ENCODE results near the gene CCDC158. TPM values are rescaled to one million over a fixed set of nuclear protein-coding genes. Genes with fewer than 3 reads are reported as not detected.

Gene CCDC158
- total RNA-seq, 1 donor from 2014 or later: not detected

GRCh38 chr4:76326515-76326914, 94.4 kb downstream of the CCDC158 start:
- TF ChIP-seq, protein P1, sequence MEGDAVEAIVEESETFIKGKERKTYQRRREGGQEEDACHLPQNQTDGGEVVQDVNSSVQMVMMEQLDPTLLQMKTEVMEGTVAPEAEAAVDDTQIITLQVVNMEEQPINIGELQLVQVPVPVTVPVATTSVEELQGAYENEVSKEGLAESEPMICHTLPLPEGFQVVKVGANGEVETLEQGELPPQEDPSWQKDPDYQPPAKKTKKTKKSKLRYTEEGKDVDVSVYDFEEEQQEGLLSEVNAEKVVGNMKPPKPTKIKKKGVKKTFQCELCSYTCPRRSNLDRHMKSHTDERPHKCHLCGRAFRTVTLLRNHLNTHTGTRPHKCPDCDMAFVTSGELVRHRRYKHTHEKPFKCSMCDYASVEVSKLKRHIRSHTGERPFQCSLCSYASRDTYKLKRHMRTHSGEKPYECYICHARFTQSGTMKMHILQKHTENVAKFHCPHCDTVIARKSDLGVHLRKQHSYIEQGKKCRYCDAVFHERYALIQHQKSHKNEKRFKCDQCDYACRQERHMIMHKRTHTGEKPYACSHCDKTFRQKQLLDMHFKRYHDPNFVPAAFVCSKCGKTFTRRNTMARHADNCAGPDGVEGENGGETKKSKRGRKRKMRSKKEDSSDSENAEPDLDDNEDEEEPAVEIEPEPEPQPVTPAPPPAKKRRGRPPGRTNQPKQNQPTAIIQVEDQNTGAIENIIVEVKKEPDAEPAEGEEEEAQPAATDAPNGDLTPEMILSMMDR (IDR thresholded peaks at IDR 0.05): no peak
- DNase-seq (ENCODE audit: low spot score): no peak
- H3K27ac Mint-ChIP-seq (ENCODE audit: unreplicated experiment): no peak overlapping the region
- peaks cover 12% of the 10 kb centered on the region for H3K36me3 Mint-ChIP-seq (ENCODE audit: low read depth)
- H3K4me1 Mint-ChIP-seq (ENCODE audit: low read depth): no peaks in the 10 kb centered on the region
- peaks cover 2% of the 10 kb centered on the region for H3K27me3 Mint-ChIP-seq (ENCODE audit: low read depth)
- no peak overlapping the region for H3K4me3 Mint-ChIP-seq (ENCODE audit: unreplicated experiment)
- H3K9me3 Mint-ChIP-seq (ENCODE audit: low read depth): peaks cover 33% of the 10 kb centered on the region

GRCh38 chr4:76325072-76325471, 95.9 kb downstream of the CCDC158 start:
- TF ChIP-seq, protein P1 (IDR thresholded peaks at IDR 0.05): no peak
- Mint-ChIP-seq H3K27ac (ENCODE audit: unreplicated experiment) (no peak overlapping the region), H3K27me3 (ENCODE audit: low read depth) (peaks cover 4% of the 10 kb centered on the region), H3K4me3 (ENCODE audit: unreplicated experiment) (no peak overlapping the region), H3K9me3 (ENCODE audit: low read depth) (peaks cover 45% of the 10 kb centered on the region), H3K4me1 (ENCODE audit: low read depth) (no peaks in the 10 kb centered on the region), H3K36me3 (ENCODE audit: low read depth) (peaks cover 17% of the 10 kb centered on the region)
- DNase-seq (ENCODE audit: low spot score): no peak

- no peak overlapping the region for H3K27ac Mint-ChIP-seq (ENCODE audit: unreplicated experiment)
- peaks cover 46% of the 10 kb centered on the region for H3K9me3 Mint-ChIP-seq (ENCODE audit: low read depth)
- no peaks in the 10 kb centered on the region for H3K4me1 Mint-ChIP-seq (ENCODE audit: low read depth)
- no peak for DNase-seq (ENCODE audit: low spot score)
- no peak overlapping the region for H3K4me3 Mint-ChIP-seq (ENCODE audit: unreplicated experiment)
- H3K27me3 Mint-ChIP-seq (ENCODE audit: low read depth): peaks cover 4% of the 10 kb centered on the region
- peaks cover 13% of the 10 kb centered on the region for H3K36me3 Mint-ChIP-seq (ENCODE audit: low read depth)
- TF ChIP-seq, protein P1 (IDR thresholded peaks at IDR 0.05): no peak
Observed at GRCh38 chr4:76322236-76322635, 98.7 kb downstream of the CCDC158 start.

DNA sequence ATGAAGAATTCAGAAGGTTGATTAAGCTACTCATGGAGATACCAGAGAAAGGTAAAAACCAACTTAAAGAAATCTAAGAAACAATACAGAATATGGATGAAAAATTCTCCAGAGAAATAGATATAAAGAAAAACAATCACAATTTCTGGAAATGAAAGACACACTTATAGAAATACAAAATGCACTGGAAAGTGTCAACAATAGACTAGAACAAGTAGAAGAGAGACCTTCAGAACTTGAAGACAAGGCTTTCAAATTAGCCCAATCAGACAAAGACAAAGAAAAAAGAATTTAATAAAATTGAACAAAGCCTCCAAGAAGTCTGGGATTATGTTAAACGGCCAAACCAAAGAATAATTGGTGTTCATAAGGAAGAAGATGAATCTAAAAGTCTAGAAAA, 104.8 kb downstream of the CCDC158 start:
- Mint-ChIP-seq H3K4me3 (ENCODE audit: unreplicated experiment) (no peak overlapping the region), H3K27me3 (ENCODE audit: low read depth) (peaks cover 4% of the 10 kb centered on the region), H3K4me1 (ENCODE audit: low read depth) (no peaks in the 10 kb centered on the region), H3K27ac (ENCODE audit: unreplicated experiment) (no peak overlapping the region), H3K9me3 (ENCODE audit: low read depth) (peaks cover 46% of the 10 kb centered on the region), H3K36me3 (ENCODE audit: low read depth) (peaks cover 17% of the 10 kb centered on the region)
- DNase-seq (ENCODE audit: low spot score): no peak
- TF ChIP-seq, protein P1 (IDR thresholded peaks at IDR 0.05): no peak

DNA sequence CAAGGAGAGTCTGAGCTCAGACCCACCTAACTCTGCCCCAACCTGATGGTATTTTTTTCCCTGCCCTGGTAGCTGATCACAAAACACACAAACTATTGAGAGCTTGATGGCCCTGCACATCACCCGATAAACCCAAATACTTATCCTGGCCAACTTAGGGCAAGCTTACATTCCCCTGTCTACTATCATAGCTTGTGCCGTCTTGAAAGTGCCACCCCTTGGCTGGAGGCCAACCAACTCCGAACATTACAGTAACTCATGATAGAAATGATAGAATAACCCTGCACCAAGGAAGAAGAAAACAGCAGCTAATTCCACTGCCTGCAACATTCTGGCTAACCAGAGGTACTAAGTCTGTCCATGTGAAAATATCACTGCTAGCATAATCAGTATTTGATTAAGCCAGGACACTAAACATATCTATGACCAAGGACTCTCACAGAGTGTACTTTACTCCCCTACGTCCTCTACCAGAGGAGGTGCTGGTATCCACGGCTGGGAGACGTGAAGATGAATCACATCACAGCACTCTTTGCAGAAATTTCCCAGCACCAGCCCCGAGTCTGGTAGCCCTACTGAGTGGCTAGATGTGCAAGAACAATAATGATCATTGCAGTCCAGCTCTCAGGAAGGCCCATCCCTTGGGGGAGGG, 105.5 kb downstream of the CCDC158 start:
- Mint-ChIP-seq H3K27ac (ENCODE audit: unreplicated experiment) (no peak overlapping the region), H3K4me1 (ENCODE audit: low read depth) (peaks cover 2% of the 10 kb centered on the region), H3K9me3 (ENCODE audit: low read depth) (peaks cover 38% of the 10 kb centered on the region), H3K27me3 (ENCODE audit: low read depth) (peaks cover 3% of the 10 kb centered on the region), H3K4me3 (ENCODE audit: unreplicated experiment) (no peak overlapping the region), H3K36me3 (ENCODE audit: low read depth) (peaks cover 20% of the 10 kb centered on the region)
- DNase-seq (ENCODE audit: low spot score): no peak
- TF ChIP-seq, protein P1 (IDR thresholded peaks at IDR 0.05): no peak

Measured in chondrocyte (in vitro differentiated cells).